Measurements from ENCODE around the gene PHLPP2. TPM values are rescaled to one million over a fixed set of nuclear protein-coding genes. Genes with fewer than 3 reads are reported as not detected.

Gene PHLPP2
- total RNA-seq, 4 donors from 2014 or later, result 0.49 to 5.7 (median 1.7) TPM

DNA sequence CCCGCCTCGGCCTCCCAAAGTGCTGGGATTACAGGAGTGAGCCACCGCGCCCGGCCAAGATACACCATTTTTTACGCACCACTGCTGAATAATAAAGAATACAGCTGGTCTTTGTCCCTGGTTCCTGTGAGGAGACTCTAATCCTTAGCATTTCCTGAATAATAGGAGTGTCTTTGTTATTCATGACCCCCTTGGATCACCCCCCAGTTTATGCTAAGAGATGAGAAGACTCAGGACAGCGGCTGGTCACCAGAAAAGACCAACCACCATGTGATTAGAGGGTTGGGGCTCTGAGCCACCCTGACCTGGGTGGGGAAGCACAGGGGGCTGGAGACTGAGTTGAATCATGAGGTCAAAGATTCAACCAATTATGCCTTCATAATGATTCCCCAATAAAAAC, 17.3 kb downstream of the PHLPP2 start:
- Histone ChIP-seq H3K36me3 (no peaks in the 10 kb centered on the region), H3K4me3 (no peak overlapping the region), H3K9me3 (no peaks in the 10 kb centered on the region), H3K4me1 (peaks cover 0 to 14% (median 0%) of the 10 kb centered on the region in 3 donors), H3K27me3 (no peaks in the 10 kb centered on the region), H3K27ac (no peak overlapping the region)
- DNase-seq, result no peak
- intact Hi-C loops (cut with DNase I), result no loop called here
- no peak for TF ChIP-seq POLR2A (IDR thresholded peaks at IDR 0.05)
- TF ChIP-seq, protein P1, sequence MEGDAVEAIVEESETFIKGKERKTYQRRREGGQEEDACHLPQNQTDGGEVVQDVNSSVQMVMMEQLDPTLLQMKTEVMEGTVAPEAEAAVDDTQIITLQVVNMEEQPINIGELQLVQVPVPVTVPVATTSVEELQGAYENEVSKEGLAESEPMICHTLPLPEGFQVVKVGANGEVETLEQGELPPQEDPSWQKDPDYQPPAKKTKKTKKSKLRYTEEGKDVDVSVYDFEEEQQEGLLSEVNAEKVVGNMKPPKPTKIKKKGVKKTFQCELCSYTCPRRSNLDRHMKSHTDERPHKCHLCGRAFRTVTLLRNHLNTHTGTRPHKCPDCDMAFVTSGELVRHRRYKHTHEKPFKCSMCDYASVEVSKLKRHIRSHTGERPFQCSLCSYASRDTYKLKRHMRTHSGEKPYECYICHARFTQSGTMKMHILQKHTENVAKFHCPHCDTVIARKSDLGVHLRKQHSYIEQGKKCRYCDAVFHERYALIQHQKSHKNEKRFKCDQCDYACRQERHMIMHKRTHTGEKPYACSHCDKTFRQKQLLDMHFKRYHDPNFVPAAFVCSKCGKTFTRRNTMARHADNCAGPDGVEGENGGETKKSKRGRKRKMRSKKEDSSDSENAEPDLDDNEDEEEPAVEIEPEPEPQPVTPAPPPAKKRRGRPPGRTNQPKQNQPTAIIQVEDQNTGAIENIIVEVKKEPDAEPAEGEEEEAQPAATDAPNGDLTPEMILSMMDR (IDR thresholded peaks at IDR 0.05), result no peak
- WGBS, 2 donors, result 92 to 98% methylated on average over 5 to 7 of the region's 7 CpGs

DNA sequence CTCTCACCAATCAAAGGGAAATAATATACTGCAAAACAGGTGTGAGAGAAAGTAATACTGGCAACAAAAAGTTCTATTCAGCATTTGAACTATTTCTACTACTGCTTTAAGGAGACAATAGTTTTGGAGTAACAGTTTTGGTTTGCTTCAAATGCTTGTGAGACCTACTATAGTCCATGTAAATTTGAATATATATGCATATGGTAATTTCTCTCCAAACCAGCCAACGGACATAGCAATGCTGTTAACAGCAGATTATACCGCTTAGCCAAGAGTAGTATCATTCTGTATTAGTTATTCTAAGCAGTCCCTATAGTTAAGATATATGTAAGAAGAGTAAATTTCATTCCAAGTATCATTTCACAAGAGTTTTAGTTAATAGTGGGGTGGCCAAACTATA, 18.5 kb downstream of the PHLPP2 start:
- H3K27me3 ChIP-seq, result no peaks in the 10 kb centered on the region
- H3K9me3 ChIP-seq, result no peaks in the 10 kb centered on the region
- 80 to 90% methylated on average over 2 of the region's 2 CpGs for WGBS, 2 donors
- intact Hi-C loops (cut with DNase I), result no loop called here
- no peak overlapping the region for H3K4me3 ChIP-seq
- DNase-seq, result no peak
- no peak overlapping the region for H3K27ac ChIP-seq
- TF ChIP-seq, protein P1 (IDR thresholded peaks at IDR 0.05), result no peak
- TF ChIP-seq POLR2A (IDR thresholded peaks at IDR 0.05), result no peak
- no peaks in the 10 kb centered on the region for H3K36me3 ChIP-seq
- H3K4me1 ChIP-seq, result peaks cover 0 to 14% (median 0%) of the 10 kb centered on the region in 3 donors

DNA sequence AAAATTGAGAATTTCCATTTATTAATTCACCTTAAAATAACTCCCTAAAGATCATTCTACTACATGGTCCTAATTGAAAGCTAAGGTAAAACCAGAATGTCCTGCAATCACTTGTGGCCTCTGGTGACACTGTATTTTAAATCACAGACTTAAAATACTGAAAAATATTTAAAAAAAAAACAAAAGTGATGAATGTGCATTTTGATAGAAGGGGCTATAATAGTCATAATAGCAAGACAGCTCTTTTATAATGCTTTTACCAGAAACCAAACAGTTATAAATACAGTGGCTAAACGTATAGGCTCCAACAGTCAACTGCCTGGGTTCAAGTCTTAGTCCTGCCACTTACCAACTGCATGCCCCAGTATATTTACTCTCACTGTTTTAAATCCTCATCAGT, 21.2 kb downstream of the PHLPP2 start:
- Histone ChIP-seq H3K27ac (no peak overlapping the region), H3K4me1 (peaks cover 0 to 7% (median 0%) of the 10 kb centered on the region in 3 donors), H3K36me3 (peaks cover 0 to 9% (median 0%) of the 10 kb centered on the region in 3 donors), H3K27me3 (no peaks in the 10 kb centered on the region), H3K4me3 (no peak overlapping the region), H3K9me3 (no peaks in the 10 kb centered on the region)
- DNase-seq, result no peak
- intact Hi-C loops (cut with DNase I), result no loop called here
- TF ChIP-seq POLR2A (IDR thresholded peaks at IDR 0.05), result no peak
- TF ChIP-seq, protein P1 (IDR thresholded peaks at IDR 0.05), result no peak
- 79% methylated on average over 1 of the region's 1 CpG for WGBS, 2 donors

DNA sequence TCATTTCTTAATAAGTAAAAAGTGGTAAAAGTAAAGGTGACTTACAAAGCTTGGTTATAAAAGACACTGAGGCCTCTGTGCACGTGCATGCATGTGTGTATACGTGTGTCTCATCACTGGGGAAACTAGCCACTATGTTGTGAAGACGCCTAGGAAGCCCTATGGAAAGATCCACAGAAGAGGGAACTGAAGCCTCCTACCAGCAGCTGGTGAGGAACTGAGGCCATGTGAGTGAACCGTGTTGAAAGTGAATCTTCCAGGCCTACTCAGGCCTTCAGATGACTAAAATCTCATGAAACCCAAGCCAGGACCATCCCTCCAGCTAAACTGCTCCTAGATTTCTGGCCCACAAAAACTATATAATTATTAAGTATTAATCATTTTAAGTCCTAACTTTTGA, 23.7 kb downstream of the PHLPP2 start:
- H3K27me3 ChIP-seq, result no peaks in the 10 kb centered on the region
- DNase-seq, result no peak
- no peaks in the 10 kb centered on the region for H3K4me1 ChIP-seq
- peaks cover 0 to 9% (median 0%) of the 10 kb centered on the region in 3 donors for H3K36me3 ChIP-seq
- intact Hi-C loops (cut with DNase I), result no loop called here
- no peak overlapping the region for H3K27ac ChIP-seq
- 82 to 86% methylated on average over 4 of the region's 4 CpGs for WGBS, 2 donors
- H3K9me3 ChIP-seq, result no peaks in the 10 kb centered on the region
- no peak overlapping the region for H3K4me3 ChIP-seq
- no peak for TF ChIP-seq POLR2A (IDR thresholded peaks at IDR 0.05)
- TF ChIP-seq, protein P1 (IDR thresholded peaks at IDR 0.05), result no peak

DNA sequence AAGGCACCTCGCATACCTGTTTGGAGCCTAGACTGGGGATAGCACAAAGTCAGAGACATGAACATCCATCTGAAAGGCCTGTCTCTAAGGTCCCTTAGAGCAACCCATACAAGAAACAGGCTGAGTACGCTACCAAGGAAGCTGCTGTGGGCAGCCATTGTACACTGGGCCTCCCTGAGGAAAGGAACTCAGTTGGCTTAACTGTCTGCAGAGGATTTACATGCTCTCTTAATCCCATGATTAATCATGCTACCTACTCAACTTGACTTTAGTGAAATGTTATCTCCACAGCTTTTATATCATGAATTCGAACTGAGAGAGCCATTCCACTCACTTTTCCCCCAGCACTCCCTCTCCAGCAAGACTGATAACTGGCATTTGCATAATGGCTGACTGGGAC, 26.0 kb downstream of the PHLPP2 start:
- Histone ChIP-seq H3K27me3 (no peaks in the 10 kb centered on the region), H3K4me3 (no peak overlapping the region), H3K27ac (no peak overlapping the region), H3K9me3 (no peaks in the 10 kb centered on the region), H3K36me3 (peaks cover 0 to 9% (median 0%) of the 10 kb centered on the region in 3 donors), H3K4me1 (no peaks in the 10 kb centered on the region)
- no peak for DNase-seq
- 86 to 91% methylated on average over 2 to 3 of the region's 3 CpGs for WGBS, 2 donors
- TF ChIP-seq, protein P1 (IDR thresholded peaks at IDR 0.05), result no peak
- TF ChIP-seq POLR2A (IDR thresholded peaks at IDR 0.05), result no peak
- intact Hi-C loops (cut with DNase I), result no loop called here

Measured in esophagus squamous epithelium (tissue), 5 donors.